Heart left ventricle (tissue), 13 donors: ENCODE measurements around the gene FAU.

Experiments used
- CTCF ChIP-seq, 12 donors: fragments of 200-600 bp; sonication (generic) in 4 of 12; IDR thresholded peaks; one replicate each; pipeline versions ENCODE4 v1.5.0 to v1.8.0; 2018 to 2022; ENCODE audit warnings: antibody characterized with exemption in 12 of 12, mild to moderate bottlenecking in 5 of 12
- POLR2A ChIP-seq, 2 donors: fragments of 450-650 bp; IDR thresholded peaks; one replicate each; pipeline ENCODE4 v1.6.1; 2017; ENCODE audit warnings: antibody characterized with exemption in 2 of 2, mild to moderate bottlenecking in 2 of 2, moderate library complexity in 2 of 2
- donor health status: ischemic (EF 13 %, LVEDD 7.1; RV severe dilation, severe dysfunction).
- donor health status: DM: no; HTN: yes; CAD: no.
- donor health status: DM: no; HTN: no; CAD: no.
- donor health status: ischemic (EF 25% LVEDD 6.9; RV normal size, moderate dysfunction).
- donor health status: ischemic (EF 25% LVEDD 5.7; RV mildly dilated, moderate dysfunction).
- donor health status: ischemic (EF 35%, LVEDD 5.7; RV mildly dilated, moderate dysfunction).
- donor health status: nonischemic (EF 11% LVEDD 7.7; RV severe dilation, severe dysfunction).
- donor health status: DM: yes; HTN: yes; CAD: no.
- donor health status: PGD.
- donor health status: ischemic (EF 29% LVEDD 5.4; RV normal size, mild dysfunction).
- donor health status: nonischemic (EF 23%, LVEDD 6.1; RV moderate dilation, normal function).

GRCh38 chr11:65121447-65121864 is 478 bp downstream of the FAU start:
- TF ChIP-seq CTCF (IDR thresholded peaks at IDR 0.05) (no peak), POLR2A (IDR thresholded peaks at IDR 0.05) (no peak)
